Stimulated activated CD4-positive, alpha-beta T cell treated with anti-CD3 and anti-CD28 coated beads, Interleukin-4, amount 100 ng/mL, for 48 hours (primary cell): Measurements from ENCODE around the gene APEX2.
"Not testable (repeated sequence)": the region's sequence is repeated elsewhere in the genome, so short reads cannot be mapped to it uniquely, and the experiment has no call there.

ENCODE experiments used
- DNase-seq, 2 donors: peaks; one replicate each; pipeline ENCODE4 v3.0.0-alpha.2; 2020; ENCODE audit warnings: low read depth in 2 of 2

Gene APEX2

GRCh38 chrX:55011294-55011693, 11.1 kb downstream of the APEX2 start:
- no peak for DNase-seq

GRCh38 chrX:55014897-55015299, 14.7 kb downstream of the APEX2 start:
- DNase-seq, result no peak

DNA sequence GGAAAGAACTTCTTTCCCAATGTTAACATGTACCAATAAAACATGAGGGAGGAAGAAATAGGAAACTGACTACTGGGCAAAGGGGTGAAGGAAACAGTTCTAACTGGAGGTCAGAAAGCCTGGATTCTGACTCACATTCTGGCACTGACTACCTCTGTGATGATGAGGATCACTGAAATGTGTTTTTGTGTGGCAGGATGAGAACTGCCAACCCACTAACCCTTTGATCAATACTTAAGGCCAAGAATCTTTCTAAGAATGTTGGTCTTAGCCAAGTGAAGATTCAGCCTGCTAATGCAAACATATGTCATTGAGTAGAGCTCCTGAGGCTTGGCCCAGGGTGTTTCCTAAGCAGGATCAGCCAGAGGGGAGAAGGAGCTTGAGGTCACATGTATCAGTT, 26.0 kb downstream of the APEX2 start:
- no peak for DNase-seq

- DNase-seq, result no peak
Observed at GRCh38 chrX:55026840-55027239, 26.7 kb downstream of the APEX2 start.

- DNase-seq, result no peak
Observed at GRCh38 chrX:55028040-55028439, 27.9 kb downstream of the APEX2 start.

- DNase-seq, result no peak
Observed at GRCh38 chrX:55028611-55029010, 28.4 kb downstream of the APEX2 start.

DNA sequence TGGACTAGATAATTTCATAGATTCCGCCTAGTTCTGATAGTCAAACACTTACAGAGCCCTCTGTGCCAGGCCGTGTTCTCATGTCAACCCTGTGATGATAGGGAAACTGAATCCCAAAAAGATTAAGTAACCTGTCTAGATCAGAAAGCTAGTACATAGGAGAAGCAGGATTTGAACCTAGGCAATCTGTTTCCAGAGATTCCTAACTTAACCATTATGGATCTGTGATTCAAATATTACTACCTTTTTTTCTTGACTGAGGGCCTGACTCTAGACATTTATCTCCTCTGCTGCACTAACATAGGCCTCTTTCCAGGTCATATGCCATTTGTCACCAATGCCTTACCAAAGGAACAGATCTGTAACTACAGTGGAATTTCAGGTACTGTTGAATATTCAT, 29.1 kb downstream of the APEX2 start:
- no peak for DNase-seq

- no peak for DNase-seq
Observed at GRCh38 chrX:55030271-55031205, 30.4 kb downstream of the APEX2 start, which contains the start of gene ALAS2. Gene ALAS2 (minus strand): TSS chrX:55030977. CDS start chrX:55026000, 4,977 bp downstream.

GRCh38 chrX:55033429-55033828, 33.3 kb downstream of the APEX2 start:
- no peak for DNase-seq

DNA sequence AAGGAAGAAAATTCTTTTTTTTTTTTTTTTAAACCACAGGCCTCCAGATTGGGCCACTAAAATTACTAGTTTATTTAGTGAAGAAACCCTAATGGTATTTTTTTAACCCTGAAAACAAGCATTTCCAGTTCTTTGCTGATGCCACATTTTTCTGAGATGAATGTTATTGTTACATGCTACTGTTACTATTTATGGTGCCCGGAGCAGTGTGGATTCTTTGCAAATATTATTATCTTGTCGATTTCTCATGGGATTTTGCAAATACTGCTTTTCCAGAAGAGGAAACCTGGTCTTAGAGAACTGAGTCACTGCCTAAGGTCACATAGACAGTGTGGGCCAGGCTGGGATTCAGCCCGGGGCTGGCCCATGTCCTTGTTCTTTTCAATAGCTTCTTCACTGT, 39.3 kb downstream of the APEX2 start:
- no peak for DNase-seq

DNA sequence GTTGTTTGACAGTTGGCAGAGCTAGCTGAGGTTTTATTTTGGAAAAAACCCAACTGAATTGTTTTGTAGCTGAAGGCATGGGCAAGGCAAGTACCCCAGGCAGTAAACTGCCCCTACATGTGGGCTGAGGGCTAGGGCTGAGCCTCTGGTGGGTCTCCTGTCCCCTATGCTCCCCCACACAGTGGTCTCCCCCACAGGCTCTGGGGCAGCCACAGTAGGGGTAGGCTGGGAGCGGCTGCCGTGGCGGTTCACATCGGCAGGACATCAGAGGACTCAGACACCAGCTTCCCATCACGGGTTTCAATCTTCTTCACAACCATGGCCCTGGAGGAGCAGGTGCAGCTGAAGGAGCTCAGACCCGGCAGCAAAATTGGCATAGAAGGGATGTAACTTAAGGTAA, 41.4 kb downstream of the APEX2 start:
- no peak for DNase-seq

DNA sequence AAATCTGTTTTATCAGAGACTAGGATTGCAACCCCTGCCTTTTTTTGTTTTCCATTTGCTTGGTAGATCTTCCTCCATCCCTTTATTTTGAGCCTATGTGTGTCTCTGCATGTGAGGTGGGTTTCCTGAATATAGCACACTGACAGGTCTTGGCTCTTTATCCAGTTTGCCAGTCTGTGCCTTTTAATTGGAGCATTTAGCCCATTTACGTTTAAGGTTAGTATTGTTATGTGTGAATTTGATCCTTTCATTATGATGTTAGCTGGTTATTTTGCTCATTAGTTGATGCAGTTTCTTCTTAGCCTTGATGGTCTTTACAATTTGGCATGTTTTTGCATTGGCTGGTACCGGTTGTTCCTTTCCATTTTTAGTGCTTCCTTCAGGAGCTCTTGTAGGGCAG, 50.4 kb downstream of the APEX2 start:
- DNase-seq, result not testable (repeated sequence)

- no peak for DNase-seq
Observed at GRCh38 chrX:55056820-55057674, 56.9 kb downstream of the APEX2 start.

GRCh38 chrX:55057675-55058249, 57.6 kb downstream of the APEX2 start:
- DNase-seq, result peak in 1 of 2 donors; percentile 4
